SW480 (cell line): ENCODE results near the gene SH3PXD2A.

Experiments
- DNase-seq: peaks from one replicate; pipeline ENCODE4 v3.0.0-alpha.2; 2016; ENCODE audit warnings: low spot score

The SH3PXD2A gene

DNA sequence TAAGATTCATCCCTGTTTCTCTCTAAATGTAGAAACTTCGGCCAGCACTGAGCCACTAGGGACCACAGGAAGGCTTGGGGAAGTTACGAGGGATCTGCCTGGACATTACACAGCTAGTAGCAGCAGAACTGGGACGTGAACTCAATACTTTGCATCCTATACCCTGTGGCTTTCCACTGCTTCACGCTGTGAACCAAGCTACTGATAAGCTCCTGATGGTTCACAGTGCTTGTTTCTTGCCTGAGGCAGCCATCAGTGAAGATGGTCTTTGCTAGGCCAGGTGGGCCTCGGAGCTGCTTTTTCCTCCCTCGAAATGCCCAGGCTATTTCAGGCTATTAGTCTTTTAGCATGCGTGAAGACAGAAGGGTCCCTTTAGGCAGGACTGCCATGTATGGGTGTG is 132.7 kb downstream of the SH3PXD2A start:
- DNase-seq, result no peak

DNA sequence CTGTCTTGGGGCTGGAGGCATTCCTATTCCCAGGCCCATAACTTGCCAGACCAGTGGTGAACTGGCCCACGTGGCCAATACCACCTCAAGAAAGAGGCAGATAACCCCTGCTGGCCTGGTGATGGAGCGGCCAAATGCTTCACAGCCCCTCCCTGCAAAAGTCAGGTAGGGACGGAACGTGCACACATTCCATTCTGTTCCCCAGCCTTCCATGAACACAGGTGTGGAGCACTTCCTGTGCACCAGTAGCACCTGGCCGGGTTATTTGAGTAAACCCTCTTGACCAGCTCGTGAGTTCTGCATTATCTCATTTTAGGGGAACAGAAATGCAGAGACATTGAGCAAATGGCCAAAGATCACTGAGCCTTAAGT is 134.4 kb downstream of the SH3PXD2A start:
- no peak for DNase-seq

DNA sequence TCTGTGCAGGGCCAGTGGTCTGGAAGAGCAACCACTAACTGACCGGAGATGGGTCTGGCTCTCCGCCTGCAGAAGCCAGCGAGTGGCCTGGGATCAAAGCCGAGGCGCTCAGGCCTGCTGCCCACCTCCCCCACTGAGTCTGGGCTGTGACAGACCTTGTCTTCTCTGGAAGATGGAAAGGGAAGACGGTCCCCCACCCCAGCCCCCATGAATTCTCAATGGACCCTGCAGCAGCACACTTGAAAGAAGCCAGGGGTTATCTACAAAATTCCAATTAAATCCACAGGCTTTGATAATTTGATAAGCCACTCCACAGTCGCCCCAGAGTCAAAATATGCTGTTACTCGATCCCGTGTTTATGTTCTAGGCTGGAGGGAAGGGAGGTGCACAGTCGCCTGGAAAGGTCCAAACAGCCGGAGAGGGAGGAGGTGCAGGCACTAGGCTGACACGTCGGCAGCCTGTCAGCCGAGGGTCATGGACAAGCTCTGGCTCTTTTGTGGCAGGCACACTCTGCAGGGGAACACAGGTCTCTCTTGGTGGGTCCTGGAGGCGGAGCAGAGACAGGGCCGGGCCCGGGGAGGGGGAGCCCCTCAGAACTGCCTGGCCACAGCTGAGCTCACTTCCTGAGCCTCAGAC is 134.9 kb downstream of the SH3PXD2A start:
- DNase-seq, result no peak

DNA sequence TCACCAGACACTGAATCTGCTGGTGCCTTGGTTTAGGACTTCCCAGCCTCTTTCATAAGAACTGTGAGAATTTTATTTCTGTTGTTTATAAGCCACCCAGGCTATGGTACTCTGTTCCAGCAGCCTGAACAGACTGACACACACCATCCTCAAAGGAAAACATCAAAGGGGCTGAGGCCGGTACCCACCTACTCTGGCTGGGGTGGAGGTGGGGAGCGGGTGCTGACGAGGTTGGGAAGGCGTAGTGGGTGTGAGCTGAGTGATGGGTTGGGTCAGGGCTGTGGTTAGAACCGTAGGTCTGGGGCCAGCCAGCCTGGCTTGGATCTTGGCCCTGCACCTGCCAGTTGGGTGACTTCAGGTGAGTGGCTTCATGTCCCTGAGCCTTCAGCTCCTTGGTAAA is 136.3 kb downstream of the SH3PXD2A start:
- DNase-seq, result peak; percentile 74

DNA sequence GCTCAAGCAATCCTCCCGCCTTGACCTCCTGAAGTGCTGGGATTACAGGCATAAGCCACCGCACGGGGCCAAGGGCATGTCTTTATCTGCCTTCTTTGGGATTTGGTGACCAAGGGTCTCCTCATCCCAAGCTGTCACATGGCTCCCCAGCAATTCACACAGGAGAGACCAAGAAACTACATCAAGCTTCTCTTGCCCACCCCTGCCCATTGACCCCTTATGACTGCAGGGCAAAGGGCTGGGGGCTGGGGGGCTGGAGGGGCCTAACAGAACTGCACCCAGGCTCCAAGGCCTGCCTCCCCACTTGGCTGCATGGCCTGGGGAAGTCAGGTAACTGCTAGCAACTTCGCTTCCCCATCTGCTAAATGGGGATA is 137.1 kb downstream of the SH3PXD2A start:
- DNase-seq, result no peak

DNA sequence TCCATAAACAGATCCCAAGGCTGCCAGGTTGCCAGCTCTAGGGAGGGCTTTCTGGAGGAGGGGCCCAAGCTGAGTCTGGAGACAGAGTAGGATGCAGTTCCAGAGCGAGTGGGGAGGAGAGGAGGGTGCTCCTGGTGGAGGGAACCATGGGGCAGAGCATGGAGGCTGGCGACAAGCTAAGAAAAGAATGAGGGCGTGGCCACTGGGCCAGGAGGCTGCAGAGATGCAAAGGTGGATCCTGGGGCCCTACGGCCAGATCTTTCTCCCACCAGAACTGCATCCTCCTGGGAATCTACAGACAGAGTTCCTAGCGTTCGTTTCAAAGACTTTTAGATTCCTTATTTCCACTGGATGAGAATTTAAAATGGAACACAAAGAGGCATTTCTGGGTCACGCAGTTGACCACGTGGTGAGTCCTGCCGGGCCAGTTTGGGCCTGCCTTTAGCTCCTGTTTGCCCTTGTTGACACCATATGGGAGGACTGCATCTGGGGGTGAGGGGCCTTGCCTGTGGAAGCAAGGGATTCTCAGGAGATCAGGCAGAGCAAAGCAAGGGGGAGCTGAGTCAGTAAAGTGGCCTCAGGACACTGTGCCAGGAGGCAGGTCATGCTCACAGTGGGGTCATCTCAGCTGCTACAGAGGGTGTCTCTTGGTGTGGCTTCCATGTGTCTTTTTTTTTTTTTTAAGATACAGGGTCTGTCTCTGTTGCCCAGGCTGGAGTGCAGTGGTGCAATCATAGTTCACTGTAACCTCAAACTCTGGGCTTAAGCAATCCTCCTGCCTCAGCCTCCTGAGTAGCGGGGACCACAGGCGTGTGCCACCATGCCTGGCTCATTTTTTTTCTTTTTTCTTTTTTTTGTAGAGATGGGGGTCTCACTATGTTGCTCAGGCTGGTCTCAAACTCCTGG is 137.8 kb downstream of the SH3PXD2A start:
- DNase-seq, result no peak

DNA sequence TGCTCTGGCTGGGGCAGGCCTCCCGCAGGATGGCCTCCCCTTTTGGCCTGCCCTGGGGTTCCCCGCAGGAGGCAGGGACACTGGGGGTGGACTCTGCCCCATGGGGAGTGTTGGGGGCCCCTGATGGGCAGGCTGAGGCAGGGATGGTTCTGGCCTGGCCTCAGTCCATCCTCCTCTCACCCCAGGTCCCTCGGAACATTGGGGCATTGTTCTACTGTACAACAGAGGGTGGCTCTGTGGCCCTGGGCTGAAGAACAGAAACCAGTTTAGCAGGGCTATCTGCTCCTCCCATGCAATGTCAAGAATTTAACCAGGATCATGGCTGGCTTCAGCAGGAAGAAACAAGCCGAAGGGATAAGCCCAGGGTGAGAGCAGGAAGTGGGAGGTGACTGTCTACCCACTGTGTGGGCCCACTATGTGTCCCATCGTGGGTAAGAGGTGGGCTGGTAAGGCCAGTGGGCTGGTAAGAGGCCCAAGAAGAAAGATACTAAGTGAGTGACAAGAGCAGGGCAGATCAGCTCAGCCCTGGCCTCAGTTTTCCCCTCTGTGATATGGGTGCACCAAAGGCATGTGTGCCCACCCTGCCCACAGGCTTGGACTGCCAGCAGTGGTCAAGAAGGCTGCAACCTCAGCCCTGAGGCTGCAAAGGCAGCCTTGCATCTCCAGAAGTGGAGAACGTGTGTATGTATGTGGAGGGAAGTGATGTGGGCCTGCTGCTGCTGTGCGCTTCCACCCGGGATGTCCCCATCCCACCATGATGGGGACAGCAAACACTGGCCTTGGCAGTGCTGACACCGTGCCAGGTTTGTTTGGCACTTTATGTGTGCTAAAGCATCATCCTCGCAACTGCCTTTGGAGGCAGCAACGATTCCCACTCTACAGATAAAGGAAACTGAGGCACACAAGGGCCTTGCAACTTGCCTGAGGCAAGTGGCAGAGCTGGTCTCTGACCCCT is 138.9 kb downstream of the SH3PXD2A start:
- DNase-seq, result peak; percentile 58

DNA sequence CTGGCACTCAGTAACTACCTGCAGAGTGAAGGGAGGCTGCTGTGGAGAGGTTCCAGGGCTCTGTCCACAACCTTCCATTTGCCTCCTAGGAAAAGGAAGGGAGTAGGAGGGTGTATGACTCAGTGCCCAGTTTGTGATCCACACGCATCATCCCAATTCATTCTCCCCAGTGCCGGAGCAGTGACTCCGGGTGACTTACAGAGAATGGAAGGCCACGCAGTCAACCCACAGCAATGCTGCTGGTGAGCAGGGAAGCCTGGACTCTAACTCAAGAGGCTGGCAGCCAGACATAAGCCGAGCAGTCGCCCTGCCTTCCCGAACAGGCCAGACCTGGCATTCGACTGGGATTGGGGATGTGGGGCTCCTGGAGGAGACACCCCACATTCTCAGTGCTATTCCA is 139.9 kb downstream of the SH3PXD2A start:
- DNase-seq, result peak; percentile 50

DNA sequence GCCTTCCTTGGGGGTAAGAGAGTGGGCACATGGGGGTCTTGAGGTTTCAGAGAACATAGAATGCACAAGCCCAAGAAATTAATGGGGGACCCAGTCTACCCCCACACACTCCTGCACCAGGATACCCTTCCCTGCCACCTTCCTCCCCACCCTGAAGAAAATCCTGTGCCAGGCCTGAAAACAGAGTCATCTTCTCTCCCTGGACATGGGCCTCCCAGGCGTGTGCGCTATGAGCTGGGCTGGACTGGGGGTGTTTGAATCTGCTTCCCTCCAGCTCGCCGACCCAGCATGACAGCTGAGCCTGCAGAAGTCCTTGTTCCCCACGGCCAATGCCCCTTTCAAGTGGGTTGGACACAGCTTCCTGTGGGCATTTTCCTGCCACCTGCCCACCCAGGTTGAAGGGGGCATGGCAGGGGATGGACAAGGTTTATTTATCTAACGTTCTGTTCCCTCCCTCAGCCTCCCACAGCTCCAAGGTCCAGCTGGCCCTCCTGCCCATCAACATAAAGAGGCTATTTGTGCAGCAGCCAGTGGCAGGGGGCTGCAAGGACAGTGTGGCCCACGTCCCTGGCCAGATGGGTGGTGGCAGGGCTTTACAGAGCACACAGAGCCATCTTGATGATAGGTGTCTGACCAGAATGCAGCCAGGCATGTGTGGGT is 141.0 kb downstream of the SH3PXD2A start:
- no peak for DNase-seq

DNA sequence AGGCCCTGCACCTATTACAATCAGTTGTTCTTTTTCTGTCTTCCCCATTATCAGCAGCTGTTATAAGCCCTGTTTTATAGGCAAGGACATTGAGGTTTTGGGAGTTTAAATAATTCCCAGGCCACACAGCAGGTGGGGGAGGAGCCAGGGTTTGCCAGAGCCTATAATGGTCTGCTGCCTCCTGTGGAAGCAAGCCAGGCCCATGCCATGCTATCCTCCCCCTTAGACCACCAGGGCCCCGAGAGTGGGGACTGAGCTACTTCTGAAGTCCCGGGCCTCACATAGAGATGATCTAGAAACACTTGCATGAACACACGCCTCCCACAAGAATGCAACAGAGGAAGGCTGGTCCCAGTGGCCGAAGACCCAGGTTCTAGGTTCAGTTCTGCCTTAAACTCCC is 141.7 kb downstream of the SH3PXD2A start:
- DNase-seq, result no peak

DNA sequence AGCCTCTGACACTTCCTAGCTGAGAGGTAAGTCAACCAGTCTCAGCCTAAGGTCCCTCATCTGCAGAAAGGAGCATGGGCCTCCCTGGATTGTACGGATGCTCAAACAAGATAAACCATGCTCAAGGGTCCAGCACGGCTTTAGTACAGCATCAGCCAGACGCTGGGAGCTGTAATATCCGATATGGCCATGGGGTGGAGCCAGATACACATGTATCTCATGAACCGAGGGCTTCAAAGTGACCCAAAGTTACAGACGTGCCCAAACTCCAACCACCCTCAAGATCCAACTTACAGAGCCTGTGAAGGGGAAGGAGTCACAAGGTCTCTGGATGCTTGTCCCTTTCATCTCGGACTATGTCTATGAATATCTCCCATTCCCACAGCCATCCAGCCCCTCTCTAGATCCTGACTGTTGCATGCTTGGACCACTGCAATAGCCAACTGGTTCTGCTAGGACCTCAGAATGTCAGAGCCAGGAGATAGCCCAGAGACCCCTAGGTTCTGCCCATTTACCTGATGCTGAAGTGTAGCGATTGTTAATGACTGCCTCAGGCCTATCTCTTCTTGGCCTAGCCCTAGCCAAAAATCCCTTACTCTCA is 142.4 kb downstream of the SH3PXD2A start:
- peak; percentile 66 for DNase-seq

DNA sequence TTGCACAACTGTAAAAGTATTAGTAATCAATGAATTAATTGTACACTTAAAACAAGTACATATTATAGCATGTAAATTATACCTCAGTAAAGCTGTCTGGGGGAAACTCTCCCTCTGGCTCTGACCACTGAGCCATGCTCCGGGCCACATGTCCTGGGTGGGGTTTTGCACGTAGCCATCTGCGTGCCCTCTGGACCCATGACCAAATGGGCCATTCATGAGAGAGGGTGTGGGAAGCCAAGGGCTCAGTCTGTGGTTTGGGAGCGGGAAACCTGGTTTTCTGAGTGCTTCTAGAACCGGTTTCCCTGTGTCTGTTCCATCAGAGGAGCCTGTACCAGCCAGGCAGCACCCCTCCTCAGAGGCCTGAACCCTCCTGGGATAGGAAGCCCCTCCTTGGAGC is 143.2 kb downstream of the SH3PXD2A start:
- no peak for DNase-seq

DNA sequence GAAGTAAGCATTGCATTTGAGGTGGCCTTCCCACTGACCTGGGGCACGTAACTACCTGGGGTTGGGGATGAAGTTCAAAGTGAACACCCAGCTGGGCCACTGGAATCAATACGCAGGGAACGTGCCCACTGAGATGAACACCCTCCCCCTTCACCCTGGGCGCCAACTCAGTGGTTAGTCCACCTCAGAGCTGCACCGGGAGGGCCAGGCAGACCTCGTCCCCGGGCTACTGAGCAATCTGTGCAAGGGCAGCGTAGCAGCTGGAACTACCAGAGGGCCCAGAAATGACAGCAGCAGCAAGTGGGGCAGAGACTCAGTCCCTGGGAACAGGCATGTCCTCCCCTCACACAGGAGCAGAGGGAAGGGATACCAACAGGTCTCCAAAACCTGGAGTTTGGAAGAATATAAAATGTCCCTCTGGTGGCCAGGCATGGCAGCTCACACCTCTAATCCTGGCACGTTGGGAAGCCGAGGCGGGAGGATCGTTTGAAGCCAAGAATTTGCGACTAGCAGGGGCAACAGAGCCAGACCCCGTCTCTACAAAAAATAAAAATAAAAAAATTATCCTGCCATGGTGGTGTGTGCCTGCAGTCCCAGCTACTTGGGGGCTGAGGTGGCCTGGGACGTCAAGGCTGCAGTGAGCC is 143.9 kb downstream of the SH3PXD2A start:
- no peak for DNase-seq

DNA sequence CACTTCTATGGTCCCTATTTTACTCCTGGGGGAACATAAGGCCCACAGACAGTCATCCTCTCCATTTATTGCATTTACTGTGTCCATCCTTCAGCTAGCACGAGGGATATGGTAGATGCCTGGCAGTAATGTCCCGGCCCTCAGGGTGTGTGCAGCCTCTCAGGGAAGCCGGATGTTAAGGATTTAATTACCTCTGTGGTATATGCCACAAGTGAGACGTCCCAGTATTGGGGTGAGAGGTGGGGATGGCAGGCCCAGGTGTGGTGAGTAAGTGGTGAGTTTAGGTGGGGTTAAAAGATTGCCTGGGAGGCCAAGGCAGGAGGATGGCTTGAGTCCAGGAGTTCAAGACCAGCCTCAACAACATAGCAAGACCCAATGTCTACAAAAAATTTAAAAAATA is 144.9 kb downstream of the SH3PXD2A start:
- peak; percentile 74 for DNase-seq

DNA sequence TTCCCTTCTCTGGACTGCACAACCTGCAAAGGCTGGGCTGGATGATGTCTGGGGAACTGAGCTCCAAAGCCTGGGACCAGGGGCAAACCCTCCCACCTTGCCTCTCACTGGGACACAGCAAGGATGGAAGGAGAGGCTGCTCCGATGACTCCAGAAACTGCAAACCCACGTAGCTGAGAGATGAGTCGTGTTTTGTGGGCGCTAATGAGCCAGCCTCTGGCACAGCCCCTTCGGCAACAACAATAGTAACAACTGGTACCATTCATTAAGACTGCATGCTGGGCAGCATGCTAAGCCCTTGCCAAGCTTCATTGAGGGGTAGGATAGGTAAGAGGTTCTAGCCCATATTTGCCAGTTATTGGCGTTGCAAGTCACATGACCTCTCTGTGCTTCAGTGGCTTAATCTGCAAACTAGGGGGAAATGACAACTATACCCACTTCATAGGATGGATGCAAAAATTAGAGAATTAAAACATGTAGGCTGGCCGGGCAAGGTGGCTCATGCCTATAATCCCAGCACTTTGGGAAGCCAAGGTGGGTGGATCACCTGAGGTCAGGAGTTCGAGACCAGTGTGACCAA is 145.9 kb downstream of the SH3PXD2A start:
- peak; percentile 45 for DNase-seq

DNA sequence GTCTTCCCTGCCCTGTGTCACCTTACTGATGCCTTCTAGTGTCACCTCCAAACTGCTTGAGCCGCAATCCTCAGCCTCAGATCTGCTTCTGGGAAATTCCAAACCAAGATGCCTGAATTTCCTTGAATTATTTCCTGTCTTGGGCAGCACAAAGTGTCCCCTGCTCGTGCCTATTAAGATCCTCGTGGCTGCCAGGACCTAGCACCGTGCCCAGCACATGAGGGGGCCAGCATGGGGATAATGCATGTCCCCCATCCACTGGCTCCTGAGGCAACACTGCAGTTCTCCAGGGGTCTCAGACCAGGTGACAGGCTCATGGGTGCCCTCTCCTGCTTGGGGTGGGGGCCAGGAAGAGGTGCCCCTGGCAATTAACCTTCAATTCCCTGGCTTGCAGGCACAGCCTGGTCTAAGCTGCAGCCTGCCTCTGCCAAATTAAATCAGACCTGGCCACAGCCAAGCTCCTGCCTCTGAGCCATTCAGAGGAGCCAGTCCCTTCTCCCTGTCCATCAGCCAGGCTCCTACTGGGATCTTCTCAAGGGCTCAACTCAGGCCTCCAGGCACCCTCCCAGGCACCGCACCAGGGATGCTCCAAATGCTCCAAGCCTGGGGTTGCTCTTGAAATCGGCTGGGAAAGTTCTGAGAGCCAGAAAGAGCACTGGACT is 146.6 kb downstream of the SH3PXD2A start:
- DNase-seq, result no peak

DNA sequence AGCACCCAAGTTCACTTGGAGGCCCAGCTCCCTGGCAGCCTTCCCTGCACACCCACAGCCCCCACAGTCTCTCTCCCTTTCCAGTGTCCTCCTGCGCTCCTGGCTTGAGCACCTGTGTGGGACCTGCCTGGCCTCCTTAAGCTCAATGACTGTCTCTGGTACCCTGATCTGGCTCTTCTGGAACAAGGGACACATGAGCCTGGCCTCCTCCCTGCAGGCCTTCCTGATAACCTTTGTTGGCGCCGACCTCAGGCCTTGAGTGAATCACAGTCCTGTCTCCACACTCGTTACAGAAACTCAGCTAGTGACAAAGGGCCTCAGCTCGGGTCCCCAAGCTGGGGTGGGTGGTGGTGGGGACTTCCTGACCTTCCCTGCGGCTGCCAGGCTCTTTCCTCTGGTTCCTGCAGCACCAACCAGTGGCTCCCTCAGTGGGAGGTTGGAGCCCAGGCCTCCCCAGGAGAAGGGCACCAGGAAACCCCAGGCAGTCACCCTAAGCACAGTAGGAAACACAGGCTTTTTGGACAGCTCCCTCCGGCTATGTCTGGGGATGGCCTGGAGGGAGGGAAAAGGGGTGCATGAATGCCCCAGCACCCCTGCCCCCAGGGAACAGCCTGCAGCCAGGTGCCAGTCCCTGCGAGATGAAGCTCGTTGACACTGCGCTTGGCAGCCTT is 147.3 kb downstream of the SH3PXD2A start:
- DNase-seq, result no peak

DNA sequence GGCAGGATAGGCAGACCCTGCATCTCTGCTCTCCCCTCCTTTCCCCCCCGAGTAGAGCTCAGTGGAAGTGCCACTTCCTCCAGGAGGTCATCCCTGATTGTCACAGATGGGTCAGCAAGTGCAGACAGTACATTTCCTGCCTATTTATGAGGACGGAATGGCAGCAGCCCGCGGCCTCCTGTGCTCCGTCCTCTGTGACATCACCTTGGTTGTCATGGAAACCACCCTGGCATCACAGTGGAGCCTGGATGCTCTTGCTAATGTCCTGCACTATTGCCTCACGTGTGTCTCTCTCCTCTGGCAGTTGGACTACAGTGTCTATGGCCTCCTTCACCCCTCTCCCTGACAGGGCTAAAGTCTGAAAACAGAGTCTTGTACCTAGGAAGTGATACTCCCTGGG is 148.6 kb downstream of the SH3PXD2A start:
- no peak for DNase-seq

DNA sequence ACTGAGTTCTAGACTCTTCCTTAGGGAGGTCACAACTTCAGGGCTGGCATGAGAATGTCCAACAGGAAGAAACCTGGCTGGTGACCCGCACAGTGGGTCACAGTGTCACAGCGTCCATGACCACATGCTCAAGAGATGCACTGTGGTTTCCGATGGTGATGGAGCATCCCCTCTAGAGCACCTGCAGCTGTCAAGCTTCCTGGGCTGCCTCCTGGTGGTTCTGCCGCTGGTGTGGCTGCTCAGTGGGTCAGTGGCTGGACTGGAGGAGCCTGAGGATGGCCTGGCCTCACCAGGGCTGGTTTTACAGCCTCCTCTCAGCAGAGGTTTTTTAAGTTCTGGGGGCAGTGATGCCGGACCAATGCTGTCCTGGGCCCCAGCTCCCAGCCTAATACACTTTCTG is 149.3 kb downstream of the SH3PXD2A start:
- DNase-seq, result no peak
